HG02938 (cell line): ENCODE results near the gene CROCC.
"Not testable (repeated sequence)": the region's sequence is repeated elsewhere in the genome, so short reads cannot be mapped to it uniquely, and the experiment has no call there.

Source experiments
- ATAC-seq: cut with Tn5 transposase; IDR thresholded peaks from one replicate; pipeline ENCODE4 v1.9.1; 2021; ENCODE audit warnings: mild to moderate bottlenecking, moderate library complexity; ENCODE audit not compliant: unreplicated experiment

The CROCC gene

GRCh38 chr1:16964169-16964568 lies 42.4 kb downstream of the CROCC start:
- ATAC-seq: not testable (repeated sequence)

DNA sequence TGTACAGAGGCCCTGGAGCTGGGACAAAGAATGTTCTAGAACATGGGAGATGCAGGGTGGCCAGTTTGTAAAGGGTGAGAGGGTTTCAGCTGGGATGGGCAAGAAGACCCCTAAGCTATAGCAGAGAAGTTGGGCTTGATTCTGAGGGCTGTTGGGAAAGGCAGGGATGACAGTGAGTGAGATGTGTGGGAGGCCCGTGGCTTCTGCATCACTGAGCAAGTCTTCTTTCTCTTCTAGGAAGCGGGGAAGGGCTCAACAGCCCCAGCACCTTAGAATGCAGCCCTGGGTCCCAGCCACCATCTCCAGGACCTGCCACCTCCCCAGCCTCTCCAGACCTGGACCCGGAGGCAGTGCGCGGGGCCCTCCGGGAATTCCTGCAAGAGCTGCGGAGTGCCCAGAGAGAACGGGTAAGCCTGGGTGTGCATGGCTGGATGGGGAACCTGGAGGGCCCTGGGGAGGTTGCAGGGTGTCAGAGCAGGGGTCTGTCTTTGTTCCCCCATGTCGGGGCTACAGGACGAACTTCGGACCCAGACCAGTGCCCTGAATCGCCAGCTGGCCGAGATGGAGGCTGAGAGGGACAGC lies 43.8 kb downstream of the CROCC start:
- no peak for ATAC-seq

- ATAC-seq: no peak
Observed at GRCh38 chr1:16966282-16966681, 44.6 kb downstream of the CROCC start.

GRCh38 chr1:16967095-16967575 lies 45.4 kb downstream of the CROCC start:
- no peak for ATAC-seq

DNA sequence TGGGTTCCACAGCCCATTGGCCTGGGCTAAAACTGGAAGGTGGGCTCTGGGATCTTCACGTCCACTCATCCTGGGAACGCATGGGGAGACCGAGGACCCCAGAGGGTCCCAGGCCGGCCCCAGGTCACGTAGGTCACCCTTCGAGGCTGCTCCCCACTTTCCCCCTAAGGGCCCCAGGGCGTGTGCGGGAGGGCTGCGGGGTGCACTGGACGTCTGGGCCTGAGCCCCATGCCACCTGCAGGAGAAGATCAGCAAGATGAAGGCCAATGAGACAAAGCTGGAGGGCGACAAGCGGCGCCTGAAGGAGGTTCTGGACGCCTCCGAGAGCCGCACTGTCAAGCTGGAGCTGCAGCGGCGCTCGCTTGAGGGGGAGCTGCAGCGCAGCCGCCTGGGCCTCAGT lies 46.2 kb downstream of the CROCC start:
- no peak for ATAC-seq

DNA sequence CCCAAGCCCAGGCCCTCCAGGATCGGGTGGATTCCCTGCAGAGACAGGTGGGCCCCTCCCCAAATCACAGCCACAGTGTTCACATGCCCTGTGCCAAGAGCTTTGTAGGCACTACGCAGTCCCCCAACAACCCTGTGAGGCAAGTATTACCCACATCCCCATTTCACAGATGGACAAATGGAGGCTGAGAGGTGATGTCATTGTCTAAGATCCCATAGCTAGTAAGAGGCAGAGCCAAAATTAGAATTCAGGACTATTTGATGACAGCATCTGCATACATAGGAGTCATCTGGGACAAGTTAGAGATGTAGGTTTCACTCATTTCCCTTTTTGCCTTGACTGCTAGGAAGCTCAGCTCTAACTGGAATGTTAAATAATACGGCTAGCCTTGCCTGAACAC lies 46.6 kb downstream of the CROCC start:
- ATAC-seq: no peak

DNA sequence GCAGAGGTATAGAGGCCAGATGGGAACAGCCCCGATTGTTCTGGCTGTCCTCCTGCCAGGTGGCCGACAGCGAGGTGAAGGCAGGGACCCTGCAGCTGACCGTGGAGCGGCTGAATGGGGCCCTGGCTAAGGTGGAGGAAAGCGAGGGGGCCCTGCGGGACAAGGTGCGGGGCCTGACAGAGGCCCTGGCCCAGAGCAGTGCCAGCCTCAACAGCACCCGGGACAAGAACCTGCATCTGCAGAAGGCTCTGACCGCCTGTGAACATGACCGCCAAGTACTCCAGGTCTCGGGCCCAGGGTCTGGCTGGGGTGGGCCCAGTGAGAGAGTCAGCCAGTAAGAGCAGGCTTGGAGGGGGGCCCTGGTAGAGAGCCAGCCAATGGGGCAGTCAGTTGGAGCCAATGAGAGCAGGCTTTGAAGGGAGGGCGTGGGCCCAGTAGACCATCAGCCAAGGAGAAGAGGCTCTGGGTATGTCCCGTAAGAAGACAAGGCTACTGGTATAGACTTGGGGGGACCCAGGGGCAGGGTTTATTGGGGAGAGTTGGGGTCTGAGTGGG lies 47.4 kb downstream of the CROCC start:
- no peak for ATAC-seq

DNA sequence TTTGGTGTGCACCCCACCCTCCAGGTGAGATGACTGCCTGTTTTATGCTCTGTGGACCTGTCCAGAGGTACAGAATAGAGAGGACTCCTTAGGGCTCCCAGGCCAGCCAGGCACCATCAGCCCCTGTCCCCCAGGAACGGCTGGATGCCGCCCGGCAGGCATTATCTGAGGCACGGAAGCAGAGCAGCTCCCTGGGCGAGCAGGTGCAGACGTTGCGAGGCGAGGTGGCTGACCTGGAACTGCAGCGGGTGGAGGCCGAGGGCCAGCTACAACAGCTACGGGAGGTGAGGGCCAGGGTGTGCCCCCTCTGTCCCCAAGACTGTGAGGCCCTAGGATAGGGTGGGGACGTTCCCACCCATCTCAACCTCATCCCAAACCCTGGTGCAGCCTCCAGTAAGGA lies 47.9 kb downstream of the CROCC start:
- no peak for ATAC-seq

DNA sequence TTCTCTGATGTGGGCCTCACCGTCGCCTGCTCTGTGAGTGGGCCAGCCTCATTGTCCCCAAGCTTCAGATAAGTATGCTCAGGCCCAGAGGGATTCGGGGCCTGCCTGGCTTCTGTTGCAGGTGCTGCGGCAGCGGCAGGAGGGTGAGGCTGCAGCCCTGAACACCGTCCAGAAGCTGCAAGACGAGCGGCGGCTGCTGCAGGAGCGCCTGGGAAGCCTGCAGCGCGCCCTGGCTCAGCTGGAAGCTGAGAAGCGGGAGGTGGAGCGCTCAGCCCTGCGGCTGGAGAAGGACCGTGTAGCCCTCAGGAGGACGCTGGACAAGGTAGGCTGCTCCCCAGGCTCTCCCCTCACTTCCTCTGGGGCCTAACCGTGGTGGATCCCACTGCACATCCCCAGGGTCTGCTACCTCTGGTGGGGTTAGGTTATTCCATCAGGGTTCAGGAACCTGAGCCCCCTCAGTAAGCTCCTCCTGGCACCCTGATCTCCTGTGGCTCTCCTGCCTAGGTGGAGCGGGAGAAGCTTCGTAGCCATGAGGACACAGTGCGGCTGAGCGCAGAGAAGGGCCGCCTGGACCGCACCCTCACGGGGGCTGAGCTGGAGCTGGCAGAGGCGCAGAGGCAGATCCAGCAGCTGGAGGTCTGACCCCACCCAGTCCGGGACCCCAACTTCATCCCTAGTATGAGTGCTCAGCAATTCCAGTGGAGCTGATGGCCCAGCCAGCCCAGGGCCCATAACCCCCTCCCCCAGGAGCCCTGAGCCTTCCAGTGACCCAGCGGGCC lies 48.6 kb downstream of the CROCC start:
- no peak for ATAC-seq

- no peak for ATAC-seq
Observed at GRCh38 chr1:16971341-16972188, 49.8 kb downstream of the CROCC start.

- no peak for ATAC-seq
Observed at GRCh38 chr1:16972189-16972895, 50.6 kb downstream of the CROCC start.

GRCh38 chr1:16973215-16973614 lies 51.5 kb downstream of the CROCC start:
- ATAC-seq: no peak

- ATAC-seq: no peak
Observed at GRCh38 chr1:16975211-16975610, 53.5 kb downstream of the CROCC start.

- no peak for ATAC-seq
Observed at GRCh38 chr1:16975838-16976237, 54.1 kb downstream of the CROCC start.

DNA sequence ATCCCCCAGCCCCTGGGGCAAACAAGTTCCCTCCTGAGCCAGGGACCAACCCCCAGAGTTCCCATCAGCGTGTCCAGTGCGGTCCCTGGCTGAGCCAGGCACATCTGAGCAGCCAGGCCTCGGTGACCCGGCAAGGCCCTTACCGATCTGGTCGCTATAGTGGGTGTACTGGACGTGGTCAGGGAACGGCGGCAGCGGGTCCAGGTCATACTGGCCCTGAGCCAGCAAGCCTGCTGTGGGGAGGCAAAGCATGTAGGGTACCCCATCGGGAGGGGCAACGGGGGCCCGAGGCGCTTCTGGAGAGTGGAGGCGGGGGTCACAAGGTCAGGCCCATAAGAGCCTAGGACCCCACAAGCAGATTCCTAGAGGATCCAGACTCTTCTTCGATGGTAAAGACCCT lies 55.2 kb downstream of the CROCC start:
- ATAC-seq: no peak

- no peak for ATAC-seq
Observed at GRCh38 chr1:16977377-16977776, 55.6 kb downstream of the CROCC start.

DNA sequence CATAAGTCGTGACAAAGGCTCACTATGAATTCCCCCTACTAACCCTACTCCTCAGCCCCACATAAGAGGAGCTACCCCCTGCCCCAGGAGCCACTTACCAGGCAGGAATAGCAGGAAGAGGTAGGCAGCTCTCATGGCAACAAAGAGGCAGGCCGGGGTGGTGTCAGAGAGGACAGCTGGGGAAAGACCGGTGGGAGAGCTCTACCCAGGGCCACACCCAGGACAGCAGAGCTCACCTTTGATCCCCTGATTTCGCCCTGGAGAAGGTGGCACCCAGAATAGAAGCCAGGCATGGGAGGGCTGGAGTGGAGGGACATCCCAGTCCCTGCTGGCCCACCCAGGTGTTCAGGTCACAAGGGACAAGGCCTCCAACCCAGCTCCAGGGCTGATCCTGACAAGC lies 56.4 kb downstream of the CROCC start:
- no peak for ATAC-seq

DNA sequence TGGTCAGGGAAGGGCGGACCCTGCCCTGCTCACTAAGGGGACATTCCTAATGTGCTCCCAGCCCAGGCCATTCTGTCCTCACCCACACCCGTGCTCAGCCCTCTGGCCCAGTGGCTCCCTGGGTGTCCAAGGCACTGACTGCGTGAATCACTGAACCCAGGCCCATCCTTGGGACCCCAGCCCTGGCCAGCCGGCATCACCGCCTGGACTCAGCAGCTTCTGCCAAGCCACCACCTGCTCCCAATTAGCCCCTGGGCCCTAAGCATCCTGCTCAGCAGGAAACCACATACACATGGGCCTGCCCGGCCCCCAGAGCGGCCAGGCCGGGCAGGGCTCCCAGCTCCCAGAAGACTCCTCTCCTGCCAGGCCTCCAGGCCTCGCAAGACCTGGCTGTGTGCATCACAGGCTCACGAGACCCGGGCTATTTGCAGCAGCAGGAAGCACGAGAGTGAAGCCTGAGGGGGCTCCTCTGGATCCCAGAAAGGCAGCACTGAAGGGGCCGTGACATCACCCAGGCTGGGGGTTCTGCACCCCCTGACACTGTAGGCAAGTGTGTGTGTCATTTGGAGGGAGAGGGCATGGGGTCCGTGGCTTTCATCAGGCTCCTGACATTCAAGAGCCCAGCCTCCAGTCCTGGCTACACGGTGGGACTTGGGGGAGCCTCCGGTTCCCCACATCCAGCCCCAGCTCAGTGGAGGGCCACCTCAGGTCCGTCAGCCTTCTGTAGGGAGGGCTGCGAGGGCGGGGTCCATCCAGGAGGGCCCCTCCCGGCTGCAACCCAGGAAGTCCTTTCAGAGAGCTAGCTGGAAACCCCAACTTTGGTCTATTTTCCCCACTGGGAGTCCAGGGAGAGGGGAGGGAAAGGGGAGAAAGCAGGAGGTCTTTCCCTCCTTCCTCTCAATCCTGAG lies 57.1 kb downstream of the CROCC start:
- no peak for ATAC-seq

- no peak for ATAC-seq
Observed at GRCh38 chr1:16979475-16980327, 58.0 kb downstream of the CROCC start.
